Uterus (tissue), 2 donors: ENCODE measurements around the gene CCN5.

Source experiments
- POLR2A ChIP-seq, 2 donors: fragments of 450-650 bp; IDR thresholded peaks; one replicate each; pipeline ENCODE4 v1.6.1; 2016; ENCODE audit warnings: antibody characterized with exemption in 2 of 2, mild to moderate bottlenecking in 1 of 2, moderate library complexity in 1 of 2
- TF ChIP-seq, protein P1 (sequence below), 4 experiments: fragments of 200-600 bp in 2 of 4; fragments of 450-650 bp in 2 of 4; sonication (generic) in 2 of 4; IDR thresholded peaks; one replicate each; pipeline ENCODE4 v1.5.1; 2016 to 2019; ENCODE audit warnings: antibody characterized with exemption in 4 of 4, mild to moderate bottlenecking in 2 of 4, moderate library complexity in 1 of 4

DNA sequence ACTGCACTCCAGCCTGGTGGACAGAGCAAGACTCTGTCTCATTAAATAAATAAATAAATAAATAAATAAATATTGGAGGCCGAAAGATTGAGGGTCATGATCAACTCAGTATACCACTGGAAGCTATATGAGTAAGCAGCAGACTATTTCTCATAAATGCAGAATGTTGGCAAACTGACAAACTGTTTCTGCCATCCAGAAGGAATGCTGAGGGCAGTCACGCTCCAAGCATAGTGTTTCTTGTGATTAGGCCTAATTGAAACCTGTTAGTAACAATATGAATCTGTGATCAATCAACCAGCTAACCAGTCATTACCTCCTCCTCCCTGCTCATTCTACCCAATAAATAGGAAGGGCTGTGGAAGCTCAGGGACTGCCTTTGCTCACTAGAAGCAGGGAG lies 15.3 kb downstream of the CCN5 start:
- TF ChIP-seq, protein P1, sequence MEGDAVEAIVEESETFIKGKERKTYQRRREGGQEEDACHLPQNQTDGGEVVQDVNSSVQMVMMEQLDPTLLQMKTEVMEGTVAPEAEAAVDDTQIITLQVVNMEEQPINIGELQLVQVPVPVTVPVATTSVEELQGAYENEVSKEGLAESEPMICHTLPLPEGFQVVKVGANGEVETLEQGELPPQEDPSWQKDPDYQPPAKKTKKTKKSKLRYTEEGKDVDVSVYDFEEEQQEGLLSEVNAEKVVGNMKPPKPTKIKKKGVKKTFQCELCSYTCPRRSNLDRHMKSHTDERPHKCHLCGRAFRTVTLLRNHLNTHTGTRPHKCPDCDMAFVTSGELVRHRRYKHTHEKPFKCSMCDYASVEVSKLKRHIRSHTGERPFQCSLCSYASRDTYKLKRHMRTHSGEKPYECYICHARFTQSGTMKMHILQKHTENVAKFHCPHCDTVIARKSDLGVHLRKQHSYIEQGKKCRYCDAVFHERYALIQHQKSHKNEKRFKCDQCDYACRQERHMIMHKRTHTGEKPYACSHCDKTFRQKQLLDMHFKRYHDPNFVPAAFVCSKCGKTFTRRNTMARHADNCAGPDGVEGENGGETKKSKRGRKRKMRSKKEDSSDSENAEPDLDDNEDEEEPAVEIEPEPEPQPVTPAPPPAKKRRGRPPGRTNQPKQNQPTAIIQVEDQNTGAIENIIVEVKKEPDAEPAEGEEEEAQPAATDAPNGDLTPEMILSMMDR (IDR thresholded peaks at IDR 0.05): no peak
- TF ChIP-seq POLR2A (IDR thresholded peaks at IDR 0.05): no peak
